Epithelial cell of prostate (primary cell): ENCODE results near the gene SLC25A51.
"Not testable (repeated sequence)": the region's sequence is repeated elsewhere in the genome, so short reads cannot be mapped to it uniquely, and the experiment has no call there.

Source experiments
- DNase-seq: peaks from one replicate; pipeline ENCODE4 v3.0.0-alpha.2; 2011; ENCODE audit warnings: low read depth, low spot score
- H3K27ac ChIP-seq: fragments of 450-650 bp; 2 replicates; pipeline ENCODE4 v1.5.1; 2017; ENCODE audit warnings: mild to moderate bottlenecking

SLC25A51 gene

GRCh38 chr9:37908283-37908682 lies 4.4 kb upstream of the SLC25A51 start:
- DNase-seq: no peak
- H3K27ac ChIP-seq: no peak overlapping the region

DNA sequence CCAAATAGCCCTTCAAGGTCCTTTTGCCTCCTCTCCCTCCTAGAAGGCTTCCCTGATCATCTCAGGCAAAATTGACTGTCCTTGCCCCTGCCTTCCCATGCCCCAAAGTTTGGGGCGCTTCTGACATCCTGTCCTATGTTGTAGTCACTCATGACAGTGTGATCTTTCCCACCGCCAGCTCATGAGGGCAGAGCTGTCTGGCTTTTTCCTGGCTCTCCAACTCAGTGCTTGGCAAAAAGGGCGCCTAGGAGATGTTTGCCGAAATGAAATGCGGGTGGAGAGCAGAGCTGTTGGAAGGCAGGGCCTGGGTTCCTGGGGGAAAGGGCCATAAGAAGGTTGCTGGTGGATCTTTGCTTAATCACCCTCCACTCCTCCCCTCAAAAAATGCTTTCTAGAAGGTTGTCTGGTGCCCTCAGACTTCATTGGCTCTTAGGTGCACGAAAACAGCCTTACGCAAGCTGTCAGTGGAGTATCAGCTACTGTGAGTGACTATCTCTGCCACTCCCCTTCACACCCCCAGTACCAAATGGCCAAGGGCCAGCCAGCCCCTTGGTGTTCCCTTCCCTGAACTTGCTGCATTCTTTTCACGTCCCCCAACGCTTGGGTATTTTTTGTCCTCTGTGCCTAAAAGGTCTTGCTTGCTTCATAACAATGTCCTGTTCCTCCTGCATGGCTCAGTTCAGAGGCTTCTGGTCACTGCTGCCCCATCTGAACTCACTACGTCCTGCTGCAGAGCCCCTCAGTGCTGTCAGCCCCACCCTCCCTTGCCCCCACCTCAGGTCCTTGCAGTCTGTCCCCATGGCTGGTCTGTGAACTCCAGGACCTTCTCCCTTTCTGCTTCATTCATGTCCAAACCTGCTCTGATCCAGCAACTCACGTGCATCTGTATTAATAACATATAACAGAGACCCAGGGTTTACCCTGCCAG lies 2.6 kb upstream of the SLC25A51 start:
- H3K27ac ChIP-seq: no peak overlapping the region
- DNase-seq: no peak

DNA sequence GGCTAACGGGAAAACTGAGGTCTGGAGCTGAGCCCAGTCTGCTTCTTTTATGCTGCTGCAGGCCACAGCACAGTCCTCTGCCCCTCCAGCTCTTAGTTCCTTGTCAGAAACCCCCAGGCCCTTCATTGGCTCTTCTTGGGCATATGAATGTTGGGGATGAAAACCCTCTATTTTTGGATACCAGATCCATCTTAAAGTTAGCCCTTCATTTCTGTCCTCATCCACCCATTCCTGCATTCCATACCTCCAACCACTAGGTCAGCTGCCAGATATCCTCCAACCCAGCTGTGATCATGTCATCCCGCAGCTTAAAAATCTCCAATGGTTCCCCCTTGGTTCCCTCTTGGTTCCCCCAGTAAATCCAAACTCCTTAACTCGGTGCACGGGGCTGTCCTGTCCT lies 1.8 kb upstream of the SLC25A51 start:
- no peak overlapping the region for H3K27ac ChIP-seq
- DNase-seq: no peak

GRCh38 chr9:37905131-37905505 lies 1.2 kb upstream of the SLC25A51 start:
- H3K27ac ChIP-seq: peak overlapping the region; percentile 83
- no peak for DNase-seq

DNA sequence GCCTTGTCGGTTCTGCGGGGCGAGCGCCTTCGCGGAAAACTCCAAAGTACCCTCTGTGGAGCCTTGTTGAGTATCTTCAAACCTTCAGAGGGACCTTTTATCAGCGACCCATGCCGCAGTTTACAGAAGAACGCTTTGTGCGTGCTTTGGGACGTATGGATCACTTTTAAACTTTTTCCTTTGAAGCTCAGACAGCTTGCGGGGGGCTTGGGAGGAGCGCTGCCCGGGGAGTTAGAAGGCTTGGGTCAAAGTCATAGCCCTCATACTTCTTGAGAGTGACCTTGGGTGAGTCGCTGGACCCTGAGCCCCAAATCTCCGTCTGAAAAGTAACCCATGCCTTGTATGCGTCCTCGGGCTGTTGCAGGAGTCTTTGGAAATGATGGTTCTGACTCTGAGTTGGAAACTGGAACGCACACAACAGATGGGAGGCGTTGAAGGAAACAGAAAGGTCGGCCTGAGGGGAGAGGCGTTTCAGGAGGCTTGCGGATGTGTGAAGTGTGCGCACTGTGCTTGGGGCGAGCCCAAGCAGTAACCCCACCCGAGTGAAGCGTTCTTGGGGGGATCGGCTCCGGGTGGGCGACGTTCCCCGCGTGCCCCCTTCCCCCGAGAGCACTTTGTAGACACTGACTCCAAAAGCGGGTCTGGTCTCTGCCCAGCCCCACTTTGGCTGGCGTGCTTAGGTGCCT lies 661 bp upstream of the SLC25A51 start:
- H3K27ac ChIP-seq: peak overlapping the region; percentile 83
- no peak for DNase-seq

GRCh38 chr9:37902796-37903646 lies 906 bp downstream of the SLC25A51 start:
- DNase-seq: no peak
- peak overlapping the region; percentile 83 for H3K27ac ChIP-seq

DNA sequence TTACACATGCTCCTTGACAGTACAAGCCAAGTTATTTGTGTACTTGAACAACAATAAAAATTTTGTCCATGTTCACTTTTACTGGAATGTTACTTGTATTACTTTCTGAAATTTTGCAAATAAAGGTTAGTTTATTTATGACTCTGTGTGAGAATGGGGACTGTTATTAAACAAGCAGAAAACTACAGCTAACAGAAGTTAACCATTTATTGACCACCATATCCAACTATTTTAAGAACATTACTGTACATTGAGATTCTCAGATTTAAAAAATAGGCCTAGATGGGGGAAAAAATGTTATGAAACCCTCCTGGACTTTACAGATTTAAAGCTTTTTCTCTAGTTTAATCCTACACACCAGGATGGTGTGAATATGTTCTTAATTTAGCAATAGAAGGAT lies 1.8 kb downstream of the SLC25A51 start:
- no peak overlapping the region for H3K27ac ChIP-seq
- DNase-seq: no peak

- no peak for DNase-seq
- peak overlapping the region; percentile 44 for H3K27ac ChIP-seq
Observed at GRCh38 chr9:37899041-37899440, 4.9 kb downstream of the SLC25A51 start.

- peak overlapping the region; percentile 44 for H3K27ac ChIP-seq
Observed at GRCh38 chr9:37897665-37898064, 6.3 kb downstream of the SLC25A51 start.

GRCh38 chr9:37892063-37892462 lies 11.9 kb downstream of the SLC25A51 start:
- H3K27ac ChIP-seq: no peak overlapping the region
- no peak for DNase-seq

More at GRCh38 chr9:37897665-37898064, 6.3 kb downstream of the SLC25A51 start:
- DNase-seq: no peak

GRCh38 chr9:37891042-37891441 lies 12.9 kb downstream of the SLC25A51 start:
- not testable (repeated sequence) for H3K27ac ChIP-seq, DNase-seq

DNA sequence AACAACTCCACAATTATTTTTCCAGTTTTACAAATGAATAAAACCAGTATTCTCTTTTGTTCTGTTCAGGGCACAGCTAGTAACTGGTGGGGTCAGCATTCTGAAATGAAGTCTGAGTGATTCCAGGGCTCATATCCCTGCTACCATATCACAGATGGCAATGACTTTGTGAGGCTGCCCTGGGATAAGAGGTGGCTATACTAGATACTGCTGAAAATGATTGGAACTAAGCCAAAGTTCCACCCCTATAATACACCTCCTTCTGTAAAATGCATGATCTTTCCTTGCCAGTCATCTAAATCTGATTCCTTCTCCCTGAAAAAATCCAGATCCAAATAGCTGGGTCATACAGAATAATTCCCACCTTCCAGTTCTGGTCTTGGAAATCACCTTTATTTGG lies 14.4 kb downstream of the SLC25A51 start:
- DNase-seq: no peak
- no peak overlapping the region for H3K27ac ChIP-seq

- H3K27ac ChIP-seq, DNase-seq: not testable (repeated sequence)
Observed at GRCh38 chr9:37887977-37888583, 15.8 kb downstream of the SLC25A51 start.

- no peak for DNase-seq
- H3K27ac ChIP-seq: no peak overlapping the region
Observed at GRCh38 chr9:37880916-37881479, 22.9 kb downstream of the SLC25A51 start.

- no peak overlapping the region for H3K27ac ChIP-seq
- no peak for DNase-seq
Observed at GRCh38 chr9:37876376-37876775, 27.6 kb downstream of the SLC25A51 start.

GRCh38 chr9:37873955-37874354 lies 30.0 kb downstream of the SLC25A51 start:
- no peak for DNase-seq
- H3K27ac ChIP-seq: no peak overlapping the region

DNA sequence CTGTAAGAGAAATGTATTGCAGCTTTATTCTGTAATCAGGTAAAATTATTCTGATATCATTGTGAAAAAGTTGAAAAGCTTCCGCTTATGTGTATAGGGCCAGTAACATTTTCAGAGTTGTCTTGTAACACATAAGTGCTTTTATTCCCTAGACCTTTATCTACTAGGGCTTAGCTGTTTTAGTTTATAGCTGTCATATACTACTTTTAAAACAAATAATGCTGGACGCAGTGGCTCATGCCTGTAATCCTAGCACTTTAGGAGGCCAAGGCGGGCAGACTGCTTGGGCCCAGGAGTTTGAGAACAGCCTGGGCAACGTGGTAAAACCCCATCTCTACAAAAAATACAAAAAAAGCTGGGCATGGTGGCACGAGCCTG lies 33.1 kb downstream of the SLC25A51 start:
- H3K27ac ChIP-seq: no peak overlapping the region
- no peak for DNase-seq

DNA sequence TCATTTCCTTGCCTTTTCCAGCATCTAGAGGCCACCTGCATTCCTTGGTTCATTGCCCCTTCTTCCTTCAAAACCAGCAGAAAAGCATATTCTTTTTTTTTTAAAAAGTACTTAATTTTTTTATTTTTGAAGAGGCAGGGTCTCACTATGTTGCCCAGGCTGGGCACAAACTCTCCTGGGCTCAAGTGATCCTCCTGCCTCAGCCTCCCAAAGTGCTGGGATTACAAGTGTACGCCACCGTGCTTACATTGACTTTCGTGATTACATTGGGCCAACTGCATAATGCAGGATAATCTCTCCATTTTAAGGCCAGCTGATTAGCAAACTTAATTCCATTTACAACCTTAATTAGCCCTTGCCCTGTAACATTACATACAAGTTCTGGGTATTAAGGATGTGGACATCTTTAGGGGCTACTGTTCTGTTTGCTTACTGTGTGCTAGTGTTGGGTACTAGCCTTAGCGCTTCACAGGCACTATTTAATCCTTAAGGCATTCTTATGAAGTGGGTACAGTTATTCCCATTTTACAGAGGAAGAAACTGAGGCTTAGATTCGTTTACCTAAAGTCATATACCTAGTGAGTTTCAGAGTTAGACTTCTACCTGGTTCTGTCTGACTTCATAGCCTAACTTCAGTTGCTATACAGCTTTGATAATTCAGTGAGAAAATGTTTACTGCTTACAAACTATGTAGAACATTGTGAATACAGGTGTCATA lies 33.7 kb downstream of the SLC25A51 start:
- no peak overlapping the region for H3K27ac ChIP-seq
- no peak for DNase-seq

- H3K27ac ChIP-seq: no peak overlapping the region
Observed at GRCh38 chr9:37862530-37862929, 41.4 kb downstream of the SLC25A51 start.

More at GRCh38 chr9:37862530-37862929, 41.4 kb downstream of the SLC25A51 start:
- DNase-seq: no peak
